HCT116 (cell line): ENCODE measurements around the gene KRT6A.

Source experiments
- POLR2A ChIP-seq: IDR thresholded peaks from 2 replicates; pipeline ENCODE4 v1.7.0; 2011; ENCODE audit warnings: borderline replicate concordance; ENCODE audit not compliant: insufficient read depth, insufficient read length; ENCODE audit errors: extremely low read depth
- POLR2AphosphoS5 ChIP-seq: IDR thresholded peaks from 2 replicates; pipeline ENCODE4 v1.6.1; 2011; ENCODE audit warnings: mild to moderate bottlenecking, low read depth, low read length, moderate library complexity
- RAD21 ChIP-seq: IDR thresholded peaks from 2 replicates; pipeline ENCODE4 v1.6.1; 2012; ENCODE audit warnings: low read depth, mild to moderate bottlenecking
- ZFX ChIP-seq: fragments of 450-650 bp; IDR thresholded peaks from 2 replicates; pipeline ENCODE4 v1.6.1; 2017
- TF ChIP-seq, protein P1 (sequence below), 3 experiments: fragments of 200-600 bp in 1 of 3; sonication (generic) in 1 of 3; IDR thresholded peaks in 2 of 3; conservative IDR thresholded peaks in 1 of 3; 2 replicates each; pipeline ENCODE4 v1.5.1; 2012 to 2017; ENCODE audit warnings: low read depth in 2 of 3, low read length in 2 of 3, antibody characterized with exemption in 1 of 3, borderline replicate concordance in 1 of 3, control low read depth in 1 of 3, mild to moderate bottlenecking in 1 of 3, mixed read lengths in 1 of 3, mixed run types in 1 of 3, moderate library complexity in 1 of 3; ENCODE audit not compliant: insufficient read depth in 1 of 3

DNA sequence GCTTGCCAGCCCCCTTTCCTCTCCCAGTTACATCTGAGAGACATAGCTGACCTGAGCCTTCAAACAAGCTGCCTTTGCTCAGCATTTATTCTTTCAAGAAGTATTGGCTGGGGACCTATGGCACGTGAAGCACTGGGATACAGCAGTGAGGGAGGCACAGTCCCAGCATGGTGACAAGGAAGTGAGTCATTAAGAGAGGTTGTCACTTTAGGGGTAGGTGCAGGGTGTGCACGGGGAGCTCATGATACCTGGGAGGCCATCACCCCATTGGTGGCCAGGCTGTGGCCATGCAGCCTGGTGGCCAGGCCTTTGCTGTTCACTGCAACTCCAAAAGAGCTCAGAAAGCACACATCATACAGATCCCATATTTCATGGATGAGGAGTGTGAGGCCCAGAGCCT is 53.2 kb downstream of the KRT6A start:
- TF ChIP-seq RAD21 (no peak), POLR2A (no peak), POLR2AphosphoS5 (no peak), ZFX (no peak)
- TF ChIP-seq, protein P1, sequence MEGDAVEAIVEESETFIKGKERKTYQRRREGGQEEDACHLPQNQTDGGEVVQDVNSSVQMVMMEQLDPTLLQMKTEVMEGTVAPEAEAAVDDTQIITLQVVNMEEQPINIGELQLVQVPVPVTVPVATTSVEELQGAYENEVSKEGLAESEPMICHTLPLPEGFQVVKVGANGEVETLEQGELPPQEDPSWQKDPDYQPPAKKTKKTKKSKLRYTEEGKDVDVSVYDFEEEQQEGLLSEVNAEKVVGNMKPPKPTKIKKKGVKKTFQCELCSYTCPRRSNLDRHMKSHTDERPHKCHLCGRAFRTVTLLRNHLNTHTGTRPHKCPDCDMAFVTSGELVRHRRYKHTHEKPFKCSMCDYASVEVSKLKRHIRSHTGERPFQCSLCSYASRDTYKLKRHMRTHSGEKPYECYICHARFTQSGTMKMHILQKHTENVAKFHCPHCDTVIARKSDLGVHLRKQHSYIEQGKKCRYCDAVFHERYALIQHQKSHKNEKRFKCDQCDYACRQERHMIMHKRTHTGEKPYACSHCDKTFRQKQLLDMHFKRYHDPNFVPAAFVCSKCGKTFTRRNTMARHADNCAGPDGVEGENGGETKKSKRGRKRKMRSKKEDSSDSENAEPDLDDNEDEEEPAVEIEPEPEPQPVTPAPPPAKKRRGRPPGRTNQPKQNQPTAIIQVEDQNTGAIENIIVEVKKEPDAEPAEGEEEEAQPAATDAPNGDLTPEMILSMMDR (IDR thresholded peaks at IDR 0.05 in 2 of 3, conservative IDR thresholded peaks at IDR 0.05 in 1 of 3; ENCODE audit: borderline replicate concordance in 1 of 3, insufficient read depth in 1 of 3, low read depth in 2 of 3, low read length in 2 of 3), result no peak
